GM12878 (cell line): ENCODE measurements around the gene ATP6V0E1. TPM values are rescaled to one million over a fixed set of nuclear protein-coding genes. Genes with fewer than 3 reads are reported as not detected.

Experiments
- BRCA1 ChIP-seq: IDR thresholded peaks from 2 replicates; pipeline ENCODE4 v1.6.1; 2011; ENCODE audit warnings: low read depth, low read length, improper control_type of control experiment
- EGR1 ChIP-seq, 2 experiments: IDR thresholded peaks; 1 replicate in 1 of 2; 2 replicates in 1 of 2; pipeline ENCODE4 v1.6.1; 2011 to 2012; ENCODE audit warnings: low read depth in 2 of 2, low read length in 2 of 2, borderline replicate concordance in 1 of 2, mild to moderate bottlenecking in 1 of 2, moderate library complexity in 1 of 2
- FOXM1 ChIP-seq: IDR thresholded peaks from 2 replicates; pipeline ENCODE4 v1.6.1; 2012; ENCODE audit warnings: low read depth, mild to moderate bottlenecking, inconsistent platforms, low read length, moderate library complexity
- HCFC1 ChIP-seq: fragments of 150-350 bp; IDR thresholded peaks from 2 replicates; pipeline ENCODE4 v1.6.1; 2014; ENCODE audit warnings: low read length
- NFYA ChIP-seq: IDR thresholded peaks from 2 replicates; pipeline ENCODE4 v1.6.1; 2011; ENCODE audit warnings: low read depth, mild to moderate bottlenecking, low read length, improper control_type of control experiment, borderline replicate concordance
- NFYB ChIP-seq: IDR thresholded peaks from 2 replicates; pipeline ENCODE4 v1.6.1; 2011; ENCODE audit warnings: low read depth, mild to moderate bottlenecking, low read length, improper control_type of control experiment, moderate library complexity; ENCODE audit not compliant: insufficient read depth
- PAX8 ChIP-seq: fragments of 450-650 bp; IDR thresholded peaks from 2 replicates; pipeline ENCODE4 v1.6.1; 2017; ENCODE audit warnings: mild to moderate bottlenecking, moderate library complexity
- SIN3A ChIP-seq: IDR thresholded peaks from 2 replicates; pipeline ENCODE4 v1.6.1; 2012; ENCODE audit warnings: low read depth, low read length, improper control_type of control experiment
- STAT1 ChIP-seq: fragments of 450-650 bp; conservative IDR thresholded peaks from 2 replicates; pipeline ENCODE4 v1.6.1; 2014; ENCODE audit warnings: antibody characterized with exemption, mild to moderate bottlenecking
- ZNF274 ChIP-seq: IDR thresholded peaks from one replicate; pipeline ENCODE4 v1.8.0; 2011; ENCODE audit not compliant: insufficient read length, insufficient read depth
- polyA plus RNA-seq, 11 experiments: library from polyadenylated mRNA; depleted of rRNA in 4 of 11; unstranded in 6 of 11; stranded (reverse) in 5 of 11; fragments of >200 nt; fragmentation: Nextera tagmentation in 4 of 11; fragmentation: Illumina TruSeq in 1 of 11; extraction: Ambion mirVana in 4 of 11; extraction: Trizol in 1 of 11; gene quantifications; 1 replicate in 1 of 11; 2 replicates in 10 of 11; pipeline versions ENCODE4 v1.2.1 to v1.2.3, GENCODE V29; 2011 to 2016; ENCODE audit warnings: inconsistent platforms in 2 of 11, missing spikeins in 2 of 11, low read depth in 1 of 11
- total RNA-seq, 4 experiments: library from RNA; depleted of rRNA in 3 of 4; stranded (reverse); fragments of >200 nt in 3 of 4; fragmentation: Illumina TruSeq in 1 of 4; extraction: Trizol in 1 of 4; gene quantifications; 2 replicates each; pipeline versions ENCODE4 v1.2.1 to v1.2.3, GENCODE V29; 2013 to 2021
- TF ChIP-seq, protein P1 (sequence below), 3 experiments: IDR thresholded peaks in 2 of 3; conservative IDR thresholded peaks in 1 of 3; 2 replicates each; pipeline ENCODE4 v1.5.1; 2011; ENCODE audit warnings: low read depth in 3 of 3, low read length in 3 of 3, mild to moderate bottlenecking in 3 of 3, control low read depth in 2 of 3, moderate library complexity in 2 of 3, inconsistent platforms in 1 of 3, mixed read lengths in 1 of 3; ENCODE audit not compliant: control insufficient read depth in 2 of 3, insufficient read depth in 1 of 3; ENCODE audit errors: extremely low read depth in 1 of 3
- TF ChIP-seq, protein P2 (sequence below): fragments of 450-650 bp; IDR thresholded peaks from 2 replicates; pipeline ENCODE4 v1.6.1; 2018; ENCODE audit warnings: mild to moderate bottlenecking, low read depth, moderate library complexity; ENCODE audit not compliant: partially characterized antibody

Gene ATP6V0E1
- total and polyA plus RNA-seq, 10 of the 15 experiments (the other 5 are each of a cell fraction or from before 2014, with no cell fraction given), result 143 to 787 (median 306) TPM

DNA sequence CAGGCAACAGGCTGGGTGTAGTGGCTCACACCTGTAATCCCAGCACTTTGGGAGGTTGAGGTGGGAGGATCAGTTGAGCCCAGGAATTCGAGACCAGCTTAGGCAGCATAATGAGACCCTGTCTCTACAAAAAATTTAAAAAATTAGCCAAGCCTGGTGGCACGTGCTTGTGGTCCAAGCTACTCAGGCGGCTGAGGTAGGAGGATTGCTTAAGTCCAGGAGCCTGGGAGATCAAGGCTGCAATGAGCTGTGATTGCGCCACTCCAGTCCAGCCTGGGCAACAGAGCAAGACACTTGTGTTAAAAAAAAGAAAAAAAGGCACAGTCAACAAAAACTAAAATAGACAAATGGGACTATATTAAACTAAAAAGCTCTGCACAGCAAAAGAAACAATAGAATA lies 29.3 kb downstream of the ATP6V0E1 start (continued):
- TF ChIP-seq, protein P1, sequence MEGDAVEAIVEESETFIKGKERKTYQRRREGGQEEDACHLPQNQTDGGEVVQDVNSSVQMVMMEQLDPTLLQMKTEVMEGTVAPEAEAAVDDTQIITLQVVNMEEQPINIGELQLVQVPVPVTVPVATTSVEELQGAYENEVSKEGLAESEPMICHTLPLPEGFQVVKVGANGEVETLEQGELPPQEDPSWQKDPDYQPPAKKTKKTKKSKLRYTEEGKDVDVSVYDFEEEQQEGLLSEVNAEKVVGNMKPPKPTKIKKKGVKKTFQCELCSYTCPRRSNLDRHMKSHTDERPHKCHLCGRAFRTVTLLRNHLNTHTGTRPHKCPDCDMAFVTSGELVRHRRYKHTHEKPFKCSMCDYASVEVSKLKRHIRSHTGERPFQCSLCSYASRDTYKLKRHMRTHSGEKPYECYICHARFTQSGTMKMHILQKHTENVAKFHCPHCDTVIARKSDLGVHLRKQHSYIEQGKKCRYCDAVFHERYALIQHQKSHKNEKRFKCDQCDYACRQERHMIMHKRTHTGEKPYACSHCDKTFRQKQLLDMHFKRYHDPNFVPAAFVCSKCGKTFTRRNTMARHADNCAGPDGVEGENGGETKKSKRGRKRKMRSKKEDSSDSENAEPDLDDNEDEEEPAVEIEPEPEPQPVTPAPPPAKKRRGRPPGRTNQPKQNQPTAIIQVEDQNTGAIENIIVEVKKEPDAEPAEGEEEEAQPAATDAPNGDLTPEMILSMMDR (IDR thresholded peaks at IDR 0.05 in 2 of 3, conservative IDR thresholded peaks at IDR 0.05 in 1 of 3; ENCODE audit: control insufficient read depth in 2 of 3, extremely low read depth in 1 of 3, insufficient read depth in 1 of 3, low read depth in 3 of 3, low read length in 3 of 3), result no peak
- TF ChIP-seq ZNF274, result no peak
- TF ChIP-seq PAX8, result no peak
- no peak for TF ChIP-seq NFYA
- no peak for TF ChIP-seq SIN3A
- TF ChIP-seq, protein P2, sequence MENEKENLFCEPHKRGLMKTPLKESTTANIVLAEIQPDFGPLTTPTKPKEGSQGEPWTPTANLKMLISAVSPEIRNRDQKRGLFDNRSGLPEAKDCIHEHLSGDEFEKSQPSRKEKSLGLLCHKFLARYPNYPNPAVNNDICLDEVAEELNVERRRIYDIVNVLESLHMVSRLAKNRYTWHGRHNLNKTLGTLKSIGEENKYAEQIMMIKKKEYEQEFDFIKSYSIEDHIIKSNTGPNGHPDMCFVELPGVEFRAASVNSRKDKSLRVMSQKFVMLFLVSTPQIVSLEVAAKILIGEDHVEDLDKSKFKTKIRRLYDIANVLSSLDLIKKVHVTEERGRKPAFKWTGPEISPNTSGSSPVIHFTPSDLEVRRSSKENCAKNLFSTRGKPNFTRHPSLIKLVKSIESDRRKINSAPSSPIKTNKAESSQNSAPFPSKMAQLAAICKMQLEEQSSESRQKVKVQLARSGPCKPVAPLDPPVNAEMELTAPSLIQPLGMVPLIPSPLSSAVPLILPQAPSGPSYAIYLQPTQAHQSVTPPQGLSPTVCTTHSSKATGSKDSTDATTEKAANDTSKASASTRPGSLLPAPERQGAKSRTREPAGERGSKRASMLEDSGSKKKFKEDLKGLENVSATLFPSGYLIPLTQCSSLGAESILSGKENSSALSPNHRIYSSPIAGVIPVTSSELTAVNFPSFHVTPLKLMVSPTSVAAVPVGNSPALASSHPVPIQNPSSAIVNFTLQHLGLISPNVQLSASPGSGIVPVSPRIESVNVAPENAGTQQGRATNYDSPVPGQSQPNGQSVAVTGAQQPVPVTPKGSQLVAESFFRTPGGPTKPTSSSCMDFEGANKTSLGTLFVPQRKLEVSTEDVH, result no peak
- no peak for TF ChIP-seq BRCA1
- no peak for TF ChIP-seq STAT1
- TF ChIP-seq EGR1 (IDR thresholded peaks at IDR 0.05; ENCODE audit: borderline replicate concordance in 1 of 2, low read depth in 2 of 2, low read length in 2 of 2), result no peak
- no peak for TF ChIP-seq HCFC1
- TF ChIP-seq FOXM1, result no peak
- TF ChIP-seq NFYB, result no peak
- TF ChIP-seq, all 136 proteins: peak for 0
